ENCODE data around the gene MTHFR.

MTHFR gene

GRCh38 chr1:11777658-11778322 lies 28.0 kb downstream of the MTHFR start (continued):
- TF ChIP-seq PATZ1 (CRISPR knock-in tag; IDR thresholded peaks at IDR 0.05; ENCODE audit: borderline replicate concordance) (no peak), OSR1 (CRISPR knock-in tag; IDR thresholded peaks at IDR 0.05) (no peak), ISL1 (CRISPR knock-in tag; IDR thresholded peaks at IDR 0.05) (no peak)

- ATAC-seq: no peak
- TF ChIP-seq TOX (CRISPR knock-in tag; IDR thresholded peaks at IDR 0.05; ENCODE audit: borderline replicate concordance) (no peak), ZFP30 (CRISPR knock-in tag; IDR thresholded peaks at IDR 0.05) (no peak), GLIS3 (CRISPR knock-in tag; IDR thresholded peaks at IDR 0.05) (no peak), ZC3H10 (CRISPR knock-in tag; IDR thresholded peaks at IDR 0.05) (no peak), ZNF565 (CRISPR knock-in tag; conservative IDR thresholded peaks at IDR 0.05; ENCODE audit: low read depth) (no peak)
These were observed 31.0 kb downstream of the MTHFR start for GRCh38 chr1:11774753-11775152.

GRCh38 chr1:11772458-11772857 lies 33.3 kb downstream of the MTHFR start:
- ATAC-seq: no peak
- TF ChIP-seq TOX (CRISPR knock-in tag; IDR thresholded peaks at IDR 0.05; ENCODE audit: borderline replicate concordance) (no peak), SNAI2 (CRISPR knock-in tag; IDR thresholded peaks at IDR 0.05) (no peak), ESRRG (CRISPR knock-in tag; IDR thresholded peaks at IDR 0.05) (no peak), GLIS3 (CRISPR knock-in tag; IDR thresholded peaks at IDR 0.05) (no peak), BACH2 (CRISPR knock-in tag; IDR thresholded peaks at IDR 0.05; ENCODE audit: borderline replicate concordance) (no peak), TCF4 (CRISPR knock-in tag; IDR thresholded peaks at IDR 0.05; ENCODE audit: borderline replicate concordance) (no peak), TSHZ2 (CRISPR knock-in tag; IDR thresholded peaks at IDR 0.05) (no peak)

- no peak for TF ChIP-seq ZNF565 (CRISPR knock-in tag; conservative IDR thresholded peaks at IDR 0.05; ENCODE audit: low read depth)
- no peak for TF ChIP-seq ZNF70 (CRISPR knock-in tag; IDR thresholded peaks at IDR 0.05)
- no peak for TF ChIP-seq ZFP30 (CRISPR knock-in tag; IDR thresholded peaks at IDR 0.05)
- no peak for TF ChIP-seq CREB5 (CRISPR knock-in tag; IDR thresholded peaks at IDR 0.05; ENCODE audit: low read depth)
- no peak for TF ChIP-seq ESRRG (CRISPR knock-in tag; IDR thresholded peaks at IDR 0.05)
- no peak for TF ChIP-seq TSHZ2 (CRISPR knock-in tag; IDR thresholded peaks at IDR 0.05)
- TF ChIP-seq BACH2 (CRISPR knock-in tag; IDR thresholded peaks at IDR 0.05; ENCODE audit: borderline replicate concordance): no peak
- TF ChIP-seq ARNTL (CRISPR knock-in tag; IDR thresholded peaks at IDR 0.05; ENCODE audit: borderline replicate concordance, low read depth): no peak
- TF ChIP-seq OSR1 (CRISPR knock-in tag; IDR thresholded peaks at IDR 0.05): no peak
- TF ChIP-seq ZC3H10 (CRISPR knock-in tag; IDR thresholded peaks at IDR 0.05): no peak
- no peak for TF ChIP-seq ZNF8 (CRISPR knock-in tag; IDR thresholded peaks at IDR 0.05)
- TF ChIP-seq CSDC2 (CRISPR knock-in tag; IDR thresholded peaks at IDR 0.05): no peak
- no peak for TF ChIP-seq PATZ1 (CRISPR knock-in tag; IDR thresholded peaks at IDR 0.05; ENCODE audit: borderline replicate concordance)
- no peak for TF ChIP-seq SNAI2 (CRISPR knock-in tag; IDR thresholded peaks at IDR 0.05)
- no peak for TF ChIP-seq RARB (CRISPR knock-in tag; IDR thresholded peaks at IDR 0.05)
- no peak for TF ChIP-seq TOX (CRISPR knock-in tag; IDR thresholded peaks at IDR 0.05; ENCODE audit: borderline replicate concordance)
These were observed 34.2 kb downstream of the MTHFR start for GRCh38 chr1:11771481-11772043.

More at GRCh38 chr1:11771481-11772043, 34.2 kb downstream of the MTHFR start:
- no peak for ATAC-seq
